HEK293 (cell line): Measurements from ENCODE around the gene B4GALT2.

Experiments
- CTCF ChIA-PET: fragments of 350-600 bp; formaldehyde crosslinking; extraction: SDS; loops from one replicate; lab custom pipeline; 2021; ENCODE audit warnings: antibody characterized with exemption; lab: Yijun Ruan, JAX
- POLR2A ChIA-PET: fragments of 300-600 bp; formaldehyde crosslinking; extraction: SDS; loops from one replicate; lab custom pipeline; 2020; ENCODE audit warnings: antibody characterized with exemption, inconsistent platforms; lab: Yijun Ruan, JAX
- H3K27ac ChIP-seq: fragments of 200-500 bp; sonication (Bioruptor generic); 2 replicates; pipeline ENCODE4 v1.5.1; 2014; ENCODE audit warnings: low read depth, low read length, control low read depth, inconsistent platforms; ENCODE audit errors: extremely low read depth
- H3K36me3 ChIP-seq, 2 experiments: fragments of 200-500 bp in 1 of 2; sonication (Bioruptor generic) in 1 of 2; 1 replicate in 1 of 2; 2 replicates in 1 of 2; pipeline ENCODE4 v1.5.1; 2014 to 2017; ENCODE audit warnings: inconsistent platforms in 2 of 2, low read length in 2 of 2; ENCODE audit not compliant: control insufficient read depth in 2 of 2, insufficient read depth in 1 of 2
- H3K4me1 ChIP-seq: fragments of 200-500 bp; sonication (Bioruptor generic); 2 replicates; pipeline ENCODE4 v1.5.1; 2014; ENCODE audit warnings: mild to moderate bottlenecking, low read length, inconsistent platforms; ENCODE audit not compliant: control insufficient read depth, insufficient read depth
- H3K4me3 ChIP-seq: 2 replicates; pipeline ENCODE4 v1.5.1; 2011; ENCODE audit warnings: low read depth, mild to moderate bottlenecking, control low read depth, low read length, moderate library complexity
- H3K9me3 ChIP-seq: fragments of 200-500 bp; sonication (Bioruptor generic); 2 replicates; pipeline ENCODE4 v1.5.1; 2014; ENCODE audit warnings: low read depth, low read length, inconsistent platforms; ENCODE audit not compliant: control insufficient read depth, insufficient read depth
- BCL11B ChIP-seq: fragments of 450-650 bp; formaldehyde crosslinking; IDR thresholded peaks from 2 replicates; pipeline ENCODE4 v1.5.1; 2016; ENCODE audit warnings: low read depth, missing biosample characterization, missing genetic modification characterization
- GLIS1 ChIP-seq: fragments of 450-650 bp; formaldehyde crosslinking; IDR thresholded peaks from 2 replicates; pipeline ENCODE4 v1.5.1; 2016; ENCODE audit warnings: missing biosample characterization, missing genetic modification characterization
- HOXA7 ChIP-seq: sonication (generic); formaldehyde crosslinking; IDR thresholded peaks from 2 replicates; pipeline ENCODE4 v1.8.1; 2022; ENCODE audit warnings: missing genetic modification reagents, borderline replicate concordance
- SP3 ChIP-seq: fragments of 450-650 bp; formaldehyde crosslinking; IDR thresholded peaks from 2 replicates; pipeline ENCODE4 v1.5.1; 2016; ENCODE audit warnings: missing biosample characterization, missing genetic modification characterization
- SP7 ChIP-seq: fragments of 450-650 bp; formaldehyde crosslinking; IDR thresholded peaks from 2 replicates; pipeline ENCODE4 v1.5.1; 2016; ENCODE audit warnings: missing biosample characterization, missing genetic modification characterization
- YY2 ChIP-seq: fragments of 450-650 bp; formaldehyde crosslinking; IDR thresholded peaks from 2 replicates; pipeline ENCODE4 v1.5.1; 2016; ENCODE audit warnings: missing biosample characterization, missing genetic modification characterization
- ZBTB17 ChIP-seq: fragments of 450-650 bp; formaldehyde crosslinking; IDR thresholded peaks from 2 replicates; pipeline ENCODE4 v1.5.1; 2016; ENCODE audit warnings: missing biosample characterization, missing genetic modification characterization
- ZNF19 ChIP-seq: fragments of 450-650 bp; formaldehyde crosslinking; IDR thresholded peaks from 2 replicates; pipeline ENCODE4; 2016; ENCODE audit warnings: missing biosample characterization, missing genetic modification characterization, low read depth
- ZNF202 ChIP-seq: fragments of 450-650 bp; formaldehyde crosslinking; IDR thresholded peaks from 2 replicates; pipeline ENCODE4 v1.5.1; 2016; ENCODE audit warnings: missing biosample characterization, missing genetic modification characterization, borderline replicate concordance
- ZNF211 ChIP-seq: fragments of 450-650 bp; formaldehyde crosslinking; IDR thresholded peaks from 2 replicates; pipeline ENCODE4 v1.5.1; 2016; ENCODE audit warnings: low read depth, missing biosample characterization, missing genetic modification characterization
- ZNF221 ChIP-seq: fragments of 450-650 bp; formaldehyde crosslinking; IDR thresholded peaks from 2 replicates; pipeline ENCODE4 v1.5.1; 2017; ENCODE audit warnings: missing biosample characterization, missing genetic modification characterization, borderline replicate concordance
- ZNF23 ChIP-seq: fragments of 450-650 bp; formaldehyde crosslinking; IDR thresholded peaks from 2 replicates; pipeline ENCODE4 v1.5.1; 2016; ENCODE audit warnings: missing biosample characterization, missing genetic modification characterization, borderline replicate concordance
- ZNF274 ChIP-seq, 2 experiments: fragments of 200-500 bp in 1 of 2; fragments of 450-650 bp in 1 of 2; sonication (Bioruptor generic) in 1 of 2; formaldehyde crosslinking in 1 of 2; IDR thresholded peaks; 2 replicates each; pipeline versions ENCODE4 v1.5.1 to v1.6.1; 2014 to 2016; ENCODE audit warnings: borderline replicate concordance in 1 of 2, inconsistent platforms in 1 of 2, low read length in 1 of 2, missing biosample characterization in 1 of 2, missing genetic modification characterization in 1 of 2
- ZNF416 ChIP-seq: fragments of 450-650 bp; formaldehyde crosslinking; IDR thresholded peaks from 2 replicates; pipeline ENCODE4 v1.5.1; 2016; ENCODE audit warnings: missing biosample characterization, missing genetic modification characterization
- ZNF423 ChIP-seq: fragments of 450-650 bp; formaldehyde crosslinking; IDR thresholded peaks from 2 replicates; pipeline ENCODE4 v1.5.1; 2016; ENCODE audit warnings: missing biosample characterization, missing genetic modification characterization
- ZNF48 ChIP-seq: fragments of 450-650 bp; formaldehyde crosslinking; IDR thresholded peaks from 2 replicates; pipeline ENCODE4 v1.5.1; 2016; ENCODE audit warnings: missing biosample characterization, missing genetic modification characterization
- ZNF501 ChIP-seq: fragments of 450-650 bp; formaldehyde crosslinking; IDR thresholded peaks from 2 replicates; pipeline ENCODE4 v1.5.1; 2016; ENCODE audit warnings: missing biosample characterization, missing genetic modification characterization
- ZNF514 ChIP-seq: fragments of 450-650 bp; formaldehyde crosslinking; IDR thresholded peaks from 2 replicates; pipeline ENCODE4 v1.5.1; 2016; ENCODE audit warnings: missing biosample characterization, missing genetic modification characterization
- ZNF544 ChIP-seq: fragments of 450-650 bp; formaldehyde crosslinking; IDR thresholded peaks from 2 replicates; pipeline ENCODE4 v1.5.0; 2017; ENCODE audit warnings: missing biosample characterization, missing genetic modification characterization
- ZNF571 ChIP-seq: fragments of 450-650 bp; formaldehyde crosslinking; IDR thresholded peaks from 2 replicates; pipeline ENCODE4 v1.5.0; 2017; ENCODE audit warnings: missing biosample characterization, missing genetic modification characterization
- ZNF600 ChIP-seq: fragments of 450-650 bp; formaldehyde crosslinking; IDR thresholded peaks from 2 replicates; pipeline ENCODE4 v1.5.1; 2016; ENCODE audit warnings: missing biosample characterization, missing genetic modification characterization
- ZNF677 ChIP-seq: fragments of 450-650 bp; IDR thresholded peaks from 2 replicates; pipeline ENCODE4 v1.5.0; 2018; ENCODE audit warnings: missing biosample characterization, mild to moderate bottlenecking, missing genetic modification characterization, moderate library complexity
- ZNF707 ChIP-seq: fragments of 450-650 bp; formaldehyde crosslinking; IDR thresholded peaks from 2 replicates; pipeline ENCODE4 v1.5.1; 2016; ENCODE audit warnings: missing biosample characterization, missing genetic modification characterization
- ZNF76 ChIP-seq: fragments of 450-650 bp; formaldehyde crosslinking; IDR thresholded peaks from 2 replicates; pipeline ENCODE4; 2016; ENCODE audit warnings: low read depth, missing biosample characterization, missing genetic modification characterization, borderline replicate concordance
- ZNF776 ChIP-seq: fragments of 450-650 bp; formaldehyde crosslinking; IDR thresholded peaks from 2 replicates; pipeline ENCODE4 v1.5.0; 2017; ENCODE audit warnings: missing biosample characterization, missing genetic modification characterization, borderline replicate concordance
- ZSCAN16 ChIP-seq: fragments of 450-650 bp; formaldehyde crosslinking; IDR thresholded peaks from 2 replicates; pipeline ENCODE4 v1.5.1; 2016; ENCODE audit warnings: missing biosample characterization, missing genetic modification characterization
- TF ChIP-seq, protein P1 (sequence below): fragments of 450-650 bp; formaldehyde crosslinking; IDR thresholded peaks from 2 replicates; pipeline ENCODE4 v1.5.1; 2016; ENCODE audit warnings: missing biosample characterization, missing genetic modification characterization
- TF ChIP-seq, protein P2 (sequence below): fragments of 450-650 bp; formaldehyde crosslinking; IDR thresholded peaks from 2 replicates; pipeline ENCODE4 v1.5.1; 2016; ENCODE audit warnings: missing biosample characterization, missing genetic modification characterization
- TF ChIP-seq, protein P3 (sequence below): fragments of 450-650 bp; formaldehyde crosslinking; IDR thresholded peaks from 2 replicates; pipeline ENCODE4 v1.5.1; 2016; ENCODE audit warnings: missing biosample characterization, missing genetic modification characterization, low read depth
- TF ChIP-seq, protein P4 (sequence below): fragments of 450-650 bp; formaldehyde crosslinking; IDR thresholded peaks from 2 replicates; pipeline ENCODE4 v1.5.1; 2016; ENCODE audit warnings: missing biosample characterization, missing genetic modification characterization
- TF ChIP-seq, protein P5 (sequence below): sonication (generic); formaldehyde crosslinking; IDR thresholded peaks from 2 replicates; pipeline ENCODE4 v1.8.1; 2022; ENCODE audit warnings: mild to moderate bottlenecking, moderate library complexity, missing genetic modification reagents

B4GALT2 gene

DNA sequence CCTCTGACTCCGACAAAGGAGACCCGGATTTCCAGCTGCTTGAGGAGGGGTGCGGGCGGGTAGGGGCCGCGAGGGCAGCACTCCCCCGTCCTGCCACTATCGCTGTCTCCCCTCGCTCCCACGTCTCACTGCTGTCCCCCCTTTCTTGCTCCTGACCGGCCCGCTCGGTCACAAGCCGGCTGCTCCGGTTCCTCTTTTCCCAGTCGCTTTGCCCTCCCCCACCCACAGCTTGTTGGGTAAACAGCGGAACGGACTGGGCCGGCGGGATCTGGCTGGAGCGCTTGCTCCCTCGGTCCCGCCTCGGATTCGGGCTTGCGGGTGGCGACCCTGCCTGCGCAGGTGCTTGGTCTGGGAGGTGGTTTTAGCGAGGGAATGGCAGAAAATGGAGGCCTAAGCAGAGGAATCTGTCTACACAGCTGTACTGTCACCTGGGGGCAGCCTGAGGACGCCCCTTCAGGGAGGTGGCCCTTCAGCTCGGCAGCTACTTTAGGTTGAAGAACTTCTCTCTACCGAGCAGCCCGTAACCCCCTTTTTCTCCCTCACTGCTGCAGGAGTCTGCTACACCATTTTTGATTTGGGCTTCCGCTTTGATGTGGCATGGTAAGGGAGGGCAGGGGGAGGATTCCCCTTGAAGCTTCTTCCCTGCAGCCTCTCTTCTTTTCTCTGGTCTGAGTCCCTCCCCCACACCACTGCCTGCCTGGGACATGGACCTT, 3.6 kb upstream of the B4GALT2 start:
- no peaks in the 10 kb centered on the region for H3K9me3 ChIP-seq
- ChIA-PET POLR2A (interaction anchor here (0.5 to 3.6 kb wide), 16 partner anchors 9 to 1566 kb away, joined by 3 to 15 read pairs (median 4); partner anchors contain the start of genes CCDC24, DMAP1, IPO13 and KDM4A), CTCF (interaction anchor here (0.5 to 1.1 kb wide), 3 partner anchors 72 to 895 kb away, joined by 3 to 6 read pairs (median 3); no protein-coding TSS in a partner anchor)
- peaks cover 3% of the 10 kb centered on the region; the same call in 1 of the 2 replicates for H3K4me1 ChIP-seq
- H3K27ac ChIP-seq, result peak overlapping the region; percentile 70; the same call in 1 of the 2 replicates
- peak overlapping the region; percentile 88 for H3K4me3 ChIP-seq
- peaks cover 7 to 58% of the 10 kb centered on the region in 2 experiments; a peak in 2 of 3 replicates for H3K36me3 ChIP-seq
- TF ChIP-seq SP3 (tag by site-specific recombination) (no peak), GLIS1 (tag by site-specific recombination) (no peak), ZSCAN16 (tag by site-specific recombination) (no peak), ZNF707 (no peak), SP7 (no peak), ZNF274 (IDR thresholded peaks at IDR 0.05; ENCODE audit: low read length) (no peak), ZNF274 (tag by site-specific recombination; IDR thresholded peaks at IDR 0.05; ENCODE audit: borderline replicate concordance) (no peak), ZNF677 (tag by site-specific recombination) (no peak), ZNF514 (tag by site-specific recombination) (no peak), ZNF544 (tag by site-specific recombination) (no peak), ZNF202 (no peak), YY2 (tag by site-specific recombination) (no peak; the same call in 1 of the 2 replicates), ZNF211 (tag by site-specific recombination) (no peak), ZBTB17 (no peak), ZNF76 (tag by site-specific recombination) (peak; percentile 75), ZNF423 (tag by site-specific recombination) (no peak), ZNF19 (tag by site-specific recombination) (no peak), ZNF48 (tag by site-specific recombination) (no peak), BCL11B (tag by site-specific recombination) (no peak), ZNF571 (no peak), ZNF776 (no peak), ZNF600 (tag by site-specific recombination) (0 out of 2 replicates have a peak, but pooled peaks have one; percentile 46), ZNF416 (tag by site-specific recombination) (no peak), HOXA7 (CRISPR knock-in tag) (no peak), ZNF501 (no peak), ZNF23 (tag by site-specific recombination) (no peak), ZNF221 (tag by site-specific recombination) (no peak)
- TF ChIP-seq, protein P1, sequence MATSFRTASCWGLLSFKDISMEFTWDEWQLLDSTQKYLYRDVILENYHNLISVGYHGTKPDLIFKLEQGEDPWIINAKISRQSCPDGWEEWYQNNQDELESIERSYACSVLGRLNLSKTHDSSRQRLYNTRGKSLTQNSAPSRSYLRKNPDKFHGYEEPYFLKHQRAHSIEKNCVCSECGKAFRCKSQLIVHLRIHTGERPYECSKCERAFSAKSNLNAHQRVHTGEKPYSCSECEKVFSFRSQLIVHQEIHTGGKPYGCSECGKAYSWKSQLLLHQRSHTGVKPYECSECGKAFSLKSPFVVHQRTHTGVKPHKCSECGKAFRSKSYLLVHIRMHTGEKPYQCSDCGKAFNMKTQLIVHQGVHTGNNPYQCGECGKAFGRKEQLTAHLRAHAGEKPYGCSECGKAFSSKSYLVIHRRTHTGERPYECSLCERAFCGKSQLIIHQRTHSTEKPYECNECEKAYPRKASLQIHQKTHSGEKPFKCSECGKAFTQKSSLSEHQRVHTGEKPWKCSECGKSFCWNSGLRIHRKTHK (tag by site-specific recombination), result no peak
- TF ChIP-seq, protein P2, sequence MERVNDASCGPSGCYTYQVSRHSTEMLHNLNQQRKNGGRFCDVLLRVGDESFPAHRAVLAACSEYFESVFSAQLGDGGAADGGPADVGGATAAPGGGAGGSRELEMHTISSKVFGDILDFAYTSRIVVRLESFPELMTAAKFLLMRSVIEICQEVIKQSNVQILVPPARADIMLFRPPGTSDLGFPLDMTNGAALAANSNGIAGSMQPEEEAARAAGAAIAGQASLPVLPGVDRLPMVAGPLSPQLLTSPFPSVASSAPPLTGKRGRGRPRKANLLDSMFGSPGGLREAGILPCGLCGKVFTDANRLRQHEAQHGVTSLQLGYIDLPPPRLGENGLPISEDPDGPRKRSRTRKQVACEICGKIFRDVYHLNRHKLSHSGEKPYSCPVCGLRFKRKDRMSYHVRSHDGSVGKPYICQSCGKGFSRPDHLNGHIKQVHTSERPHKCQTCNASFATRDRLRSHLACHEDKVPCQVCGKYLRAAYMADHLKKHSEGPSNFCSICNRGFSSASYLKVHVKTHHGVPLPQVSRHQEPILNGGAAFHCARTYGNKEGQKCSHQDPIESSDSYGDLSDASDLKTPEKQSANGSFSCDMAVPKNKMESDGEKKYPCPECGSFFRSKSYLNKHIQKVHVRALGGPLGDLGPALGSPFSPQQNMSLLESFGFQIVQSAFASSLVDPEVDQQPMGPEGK (tag by site-specific recombination), result peak; percentile 76; the same call in 1 of the 2 replicates
- TF ChIP-seq, protein P3, sequence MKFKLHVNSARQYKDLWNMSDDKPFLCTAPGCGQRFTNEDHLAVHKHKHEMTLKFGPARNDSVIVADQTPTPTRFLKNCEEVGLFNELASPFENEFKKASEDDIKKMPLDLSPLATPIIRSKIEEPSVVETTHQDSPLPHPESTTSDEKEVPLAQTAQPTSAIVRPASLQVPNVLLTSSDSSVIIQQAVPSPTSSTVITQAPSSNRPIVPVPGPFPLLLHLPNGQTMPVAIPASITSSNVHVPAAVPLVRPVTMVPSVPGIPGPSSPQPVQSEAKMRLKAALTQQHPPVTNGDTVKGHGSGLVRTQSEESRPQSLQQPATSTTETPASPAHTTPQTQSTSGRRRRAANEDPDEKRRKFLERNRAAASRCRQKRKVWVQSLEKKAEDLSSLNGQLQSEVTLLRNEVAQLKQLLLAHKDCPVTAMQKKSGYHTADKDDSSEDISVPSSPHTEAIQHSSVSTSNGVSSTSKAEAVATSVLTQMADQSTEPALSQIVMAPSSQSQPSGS (tag by site-specific recombination), result no peak
- TF ChIP-seq, protein P4, sequence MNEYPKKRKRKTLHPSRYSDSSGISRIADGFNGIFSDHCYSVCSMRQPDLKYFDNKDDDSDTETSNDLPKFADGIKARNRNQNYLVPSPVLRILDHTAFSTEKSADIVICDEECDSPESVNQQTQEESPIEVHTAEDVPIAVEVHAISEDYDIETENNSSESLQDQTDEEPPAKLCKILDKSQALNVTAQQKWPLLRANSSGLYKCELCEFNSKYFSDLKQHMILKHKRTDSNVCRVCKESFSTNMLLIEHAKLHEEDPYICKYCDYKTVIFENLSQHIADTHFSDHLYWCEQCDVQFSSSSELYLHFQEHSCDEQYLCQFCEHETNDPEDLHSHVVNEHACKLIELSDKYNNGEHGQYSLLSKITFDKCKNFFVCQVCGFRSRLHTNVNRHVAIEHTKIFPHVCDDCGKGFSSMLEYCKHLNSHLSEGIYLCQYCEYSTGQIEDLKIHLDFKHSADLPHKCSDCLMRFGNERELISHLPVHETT (tag by site-specific recombination), result no peak
- TF ChIP-seq, protein P5, sequence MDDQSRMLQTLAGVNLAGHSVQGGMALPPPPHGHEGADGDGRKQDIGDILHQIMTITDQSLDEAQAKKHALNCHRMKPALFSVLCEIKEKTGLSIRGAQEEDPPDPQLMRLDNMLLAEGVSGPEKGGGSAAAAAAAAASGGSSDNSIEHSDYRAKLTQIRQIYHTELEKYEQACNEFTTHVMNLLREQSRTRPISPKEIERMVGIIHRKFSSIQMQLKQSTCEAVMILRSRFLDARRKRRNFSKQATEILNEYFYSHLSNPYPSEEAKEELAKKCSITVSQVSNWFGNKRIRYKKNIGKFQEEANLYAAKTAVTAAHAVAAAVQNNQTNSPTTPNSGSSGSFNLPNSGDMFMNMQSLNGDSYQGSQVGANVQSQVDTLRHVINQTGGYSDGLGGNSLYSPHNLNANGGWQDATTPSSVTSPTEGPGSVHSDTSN (CRISPR knock-in tag), result no peak
